ENCODE measurements around the gene PGAP2. TPM values are rescaled to one million over a fixed set of nuclear protein-coding genes. Genes with fewer than 3 reads are reported as not detected.

PGAP2 gene
- total and polyA plus RNA-seq, 2 experiments from 2014 or later: 39.3 to 43.2 TPM

GRCh38 chr11:3853899-3854659 is 45.7 kb downstream of the PGAP2 start:
- H3K4me2 ChIP-seq: peak overlapping the region; percentile 91
- no peaks in the 10 kb centered on the region; the same call in 2 of the 3 replicates for H3K36me3 Mint-ChIP-seq (ENCODE audit: low read depth)
- ATAC-seq: peak; percentile 10
- H3K9me2 ChIP-seq (ENCODE audit: insufficient read depth): no peaks in the 10 kb centered on the region
- H3F3A ChIP-seq (replicated peaks; ENCODE audit: low read depth): peaks cover 5% of the 10 kb centered on the region; the same call in 1 of the 2 replicates
- no peak for DNase-seq (ENCODE audit: low spot score)
- H3K27me3 ChIP-seq (ENCODE audit: insufficient read depth): peaks cover 19% of the 10 kb centered on the region
- H3K4me3 Mint-ChIP-seq: peak overlapping the region; percentile 79
- H3K4me3 ChIP-seq: peak overlapping the region; percentile 93
- peak overlapping the region; percentile 97 for H2AFZ ChIP-seq
- H3K27ac Mint-ChIP-seq: no peak overlapping the region
- TF ChIP-seq CREB1 (CRISPR knock-in tag; IDR thresholded peaks at IDR 0.05; ENCODE audit: low read depth) (no peak), STAT1 (IDR thresholded peaks at IDR 0.05; ENCODE audit: unreplicated experiment) (no peak), EZH2 (IDR thresholded peaks at IDR 0.05; ENCODE audit: low read depth, unreplicated experiment) (no peak), ZNF331 (CRISPR knock-in tag; IDR thresholded peaks at IDR 0.05; ENCODE audit: low read depth) (no peak), ZNF462 (CRISPR knock-in tag; IDR thresholded peaks at IDR 0.05) (no peak), NANOG (IDR thresholded peaks at IDR 0.05; ENCODE audit: borderline replicate concordance) (no peak), EZH2phosphoT487 (IDR thresholded peaks at IDR 0.05; ENCODE audit: unreplicated experiment) (no peak), ZNF114 (CRISPR knock-in tag; IDR thresholded peaks at IDR 0.05) (no peak), POLR2AphosphoS5 (IDR thresholded peaks at IDR 0.05; ENCODE audit: low read depth) (no peak), JUNB (IDR thresholded peaks at IDR 0.05; ENCODE audit: unreplicated experiment) (no peak)
- TF ChIP-seq, protein P1, sequence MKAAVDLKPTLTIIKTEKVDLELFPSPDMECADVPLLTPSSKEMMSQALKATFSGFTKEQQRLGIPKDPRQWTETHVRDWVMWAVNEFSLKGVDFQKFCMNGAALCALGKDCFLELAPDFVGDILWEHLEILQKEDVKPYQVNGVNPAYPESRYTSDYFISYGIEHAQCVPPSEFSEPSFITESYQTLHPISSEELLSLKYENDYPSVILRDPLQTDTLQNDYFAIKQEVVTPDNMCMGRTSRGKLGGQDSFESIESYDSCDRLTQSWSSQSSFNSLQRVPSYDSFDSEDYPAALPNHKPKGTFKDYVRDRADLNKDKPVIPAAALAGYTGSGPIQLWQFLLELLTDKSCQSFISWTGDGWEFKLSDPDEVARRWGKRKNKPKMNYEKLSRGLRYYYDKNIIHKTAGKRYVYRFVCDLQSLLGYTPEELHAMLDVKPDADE (IDR thresholded peaks at IDR 0.05): no peak
- TF ChIP-seq, protein P2, sequence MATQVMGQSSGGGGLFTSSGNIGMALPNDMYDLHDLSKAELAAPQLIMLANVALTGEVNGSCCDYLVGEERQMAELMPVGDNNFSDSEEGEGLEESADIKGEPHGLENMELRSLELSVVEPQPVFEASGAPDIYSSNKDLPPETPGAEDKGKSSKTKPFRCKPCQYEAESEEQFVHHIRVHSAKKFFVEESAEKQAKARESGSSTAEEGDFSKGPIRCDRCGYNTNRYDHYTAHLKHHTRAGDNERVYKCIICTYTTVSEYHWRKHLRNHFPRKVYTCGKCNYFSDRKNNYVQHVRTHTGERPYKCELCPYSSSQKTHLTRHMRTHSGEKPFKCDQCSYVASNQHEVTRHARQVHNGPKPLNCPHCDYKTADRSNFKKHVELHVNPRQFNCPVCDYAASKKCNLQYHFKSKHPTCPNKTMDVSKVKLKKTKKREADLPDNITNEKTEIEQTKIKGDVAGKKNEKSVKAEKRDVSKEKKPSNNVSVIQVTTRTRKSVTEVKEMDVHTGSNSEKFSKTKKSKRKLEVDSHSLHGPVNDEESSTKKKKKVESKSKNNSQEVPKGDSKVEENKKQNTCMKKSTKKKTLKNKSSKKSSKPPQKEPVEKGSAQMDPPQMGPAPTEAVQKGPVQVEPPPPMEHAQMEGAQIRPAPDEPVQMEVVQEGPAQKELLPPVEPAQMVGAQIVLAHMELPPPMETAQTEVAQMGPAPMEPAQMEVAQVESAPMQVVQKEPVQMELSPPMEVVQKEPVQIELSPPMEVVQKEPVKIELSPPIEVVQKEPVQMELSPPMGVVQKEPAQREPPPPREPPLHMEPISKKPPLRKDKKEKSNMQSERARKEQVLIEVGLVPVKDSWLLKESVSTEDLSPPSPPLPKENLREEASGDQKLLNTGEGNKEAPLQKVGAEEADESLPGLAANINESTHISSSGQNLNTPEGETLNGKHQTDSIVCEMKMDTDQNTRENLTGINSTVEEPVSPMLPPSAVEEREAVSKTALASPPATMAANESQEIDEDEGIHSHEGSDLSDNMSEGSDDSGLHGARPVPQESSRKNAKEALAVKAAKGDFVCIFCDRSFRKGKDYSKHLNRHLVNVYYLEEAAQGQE (IDR thresholded peaks at IDR 0.05; ENCODE audit: unreplicated experiment): no peak
- TF ChIP-seq, protein P3, sequence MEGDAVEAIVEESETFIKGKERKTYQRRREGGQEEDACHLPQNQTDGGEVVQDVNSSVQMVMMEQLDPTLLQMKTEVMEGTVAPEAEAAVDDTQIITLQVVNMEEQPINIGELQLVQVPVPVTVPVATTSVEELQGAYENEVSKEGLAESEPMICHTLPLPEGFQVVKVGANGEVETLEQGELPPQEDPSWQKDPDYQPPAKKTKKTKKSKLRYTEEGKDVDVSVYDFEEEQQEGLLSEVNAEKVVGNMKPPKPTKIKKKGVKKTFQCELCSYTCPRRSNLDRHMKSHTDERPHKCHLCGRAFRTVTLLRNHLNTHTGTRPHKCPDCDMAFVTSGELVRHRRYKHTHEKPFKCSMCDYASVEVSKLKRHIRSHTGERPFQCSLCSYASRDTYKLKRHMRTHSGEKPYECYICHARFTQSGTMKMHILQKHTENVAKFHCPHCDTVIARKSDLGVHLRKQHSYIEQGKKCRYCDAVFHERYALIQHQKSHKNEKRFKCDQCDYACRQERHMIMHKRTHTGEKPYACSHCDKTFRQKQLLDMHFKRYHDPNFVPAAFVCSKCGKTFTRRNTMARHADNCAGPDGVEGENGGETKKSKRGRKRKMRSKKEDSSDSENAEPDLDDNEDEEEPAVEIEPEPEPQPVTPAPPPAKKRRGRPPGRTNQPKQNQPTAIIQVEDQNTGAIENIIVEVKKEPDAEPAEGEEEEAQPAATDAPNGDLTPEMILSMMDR (conservative IDR thresholded peaks at IDR 0.05; ENCODE audit: low read depth in 2 of 2): no peak
- peaks cover 27% of the 10 kb centered on the region for H3K4me1 Mint-ChIP-seq
- peaks cover 27% of the 10 kb centered on the region for H3K4me1 ChIP-seq (ENCODE audit: insufficient read depth)
- peaks cover 11% of the 10 kb centered on the region for H3K27me3 Mint-ChIP-seq (ENCODE audit: insufficient read depth, low read depth, poor library complexity)
- H3K79me2 ChIP-seq (replicated peaks; ENCODE audit: insufficient read depth): 0 out of 2 replicates have a peak, but pooled peaks cover 4% of the 10 kb centered on the region
- peaks cover 6% of the 10 kb centered on the region; the same call in 1 of the 2 replicates for H4K20me1 ChIP-seq (replicated peaks; ENCODE audit: insufficient read depth)
- H3K27ac ChIP-seq (ENCODE audit: low read depth): peak overlapping the region; percentile 47; the same call in 1 of the 2 replicates
- H3K9me3 Mint-ChIP-seq: no peaks in the 10 kb centered on the region
- no peaks in the 10 kb centered on the region for H3K36me3 ChIP-seq (ENCODE audit: insufficient read depth)
